Thyroid gland (tissue), 4 donors: ENCODE data around the gene NEDD9. TPM values are rescaled to one million over a fixed set of nuclear protein-coding genes. Genes with fewer than 3 reads are reported as not detected.

Experiments used
- DNase-seq, 2 donors: peaks; one replicate each; pipeline ENCODE4 v3.0.0-alpha.2; 2019
- H3K27ac ChIP-seq, 3 donors: fragments of 200-600 bp; sonication (generic); 1 replicate in 2 of 3; 2 replicates in 1 of 3; pipeline ENCODE4 v1.5.1; 2016 to 2019; ENCODE audit warnings: mild to moderate bottlenecking in 1 of 3, moderate library complexity in 1 of 3
- H3K27me3 ChIP-seq: fragments of 200-600 bp; sonication (generic); one replicate; pipeline ENCODE4 v1.5.1; 2019
- H3K36me3 ChIP-seq, 2 donors: fragments of 200-600 bp; sonication (generic); one replicate each; pipeline ENCODE4 v1.5.1; 2016 to 2019
- H3K4me1 ChIP-seq, 2 donors: fragments of 200-600 bp; sonication (generic); one replicate each; pipeline ENCODE4 v1.5.1; 2017 to 2019
- H3K4me3 ChIP-seq, 3 donors: fragments of 200-600 bp; sonication (generic); replicated peaks in 1 of 3; 1 replicate in 2 of 3; 2 replicates in 1 of 3; pipeline ENCODE4 v1.5.1; 2016; ENCODE audit warnings: mild to moderate bottlenecking in 1 of 3
- H3K9me3 ChIP-seq: fragments of 200-600 bp; sonication (generic); one replicate; pipeline ENCODE4 v1.5.1; 2017
- POLR2A ChIP-seq, 2 donors: fragments of 450-650 bp; IDR thresholded peaks; one replicate each; pipeline ENCODE4 v1.6.1; 2017; ENCODE audit warnings: antibody characterized with exemption in 2 of 2, mild to moderate bottlenecking in 2 of 2, moderate library complexity in 1 of 2
- WGBS, 2 donors: methylation state at CpG; one replicate each; pipeline ENCODE4 v1.1.5; 2017; 5-methylcytosine and 5-hydroxymethylcytosine counted together
- intact Hi-C: fragments of 100-400 bp; cut with DNase I; formaldehyde crosslinking; loops from one replicate; pipeline ENCODE4 v1.15.1; 2023
- total RNA-seq, 4 donors: library from RNA; depleted of rRNA; stranded (reverse); fragments of >200 nt; gene quantifications; one replicate each; pipeline ENCODE4 v1.2.3, GENCODE V29; 2016
- TF ChIP-seq, protein P1 (sequence below), 6 experiments: fragments of 200-600 bp in 3 of 6; fragments of 450-650 bp in 3 of 6; sonication (generic) in 3 of 6; IDR thresholded peaks; one replicate each; pipeline ENCODE4 v1.5.1; 2016 to 2019; ENCODE audit warnings: antibody characterized with exemption in 6 of 6, mild to moderate bottlenecking in 2 of 6, inconsistent platforms in 1 of 6, moderate library complexity in 1 of 6

The NEDD9 gene
- total RNA-seq, 4 donors from 2014 or later, result 42.1 to 78.3 (median 61.7) TPM

DNA sequence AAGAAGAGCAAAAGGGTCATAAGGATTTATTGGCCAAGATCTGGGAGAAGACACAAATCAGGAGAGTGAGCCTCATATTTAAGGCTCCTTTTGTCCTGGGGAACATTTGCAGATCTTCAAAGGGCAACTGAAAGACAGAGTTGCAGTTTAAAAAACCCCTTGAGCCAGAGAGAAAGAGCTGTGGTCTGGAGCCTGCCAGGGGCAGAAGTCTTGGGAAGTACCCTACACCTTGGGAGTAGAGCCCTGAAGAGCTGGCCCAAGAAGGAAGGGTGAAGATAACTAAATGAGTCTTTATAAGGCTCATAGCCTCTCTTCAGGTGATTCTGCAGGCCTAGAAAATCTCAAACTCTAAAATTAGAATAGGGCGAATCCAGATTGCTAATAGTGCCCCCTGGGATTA, 81.0 kb downstream of the NEDD9 start:
- no peak for TF ChIP-seq POLR2A (IDR thresholded peaks at IDR 0.05)
- TF ChIP-seq, protein P1, sequence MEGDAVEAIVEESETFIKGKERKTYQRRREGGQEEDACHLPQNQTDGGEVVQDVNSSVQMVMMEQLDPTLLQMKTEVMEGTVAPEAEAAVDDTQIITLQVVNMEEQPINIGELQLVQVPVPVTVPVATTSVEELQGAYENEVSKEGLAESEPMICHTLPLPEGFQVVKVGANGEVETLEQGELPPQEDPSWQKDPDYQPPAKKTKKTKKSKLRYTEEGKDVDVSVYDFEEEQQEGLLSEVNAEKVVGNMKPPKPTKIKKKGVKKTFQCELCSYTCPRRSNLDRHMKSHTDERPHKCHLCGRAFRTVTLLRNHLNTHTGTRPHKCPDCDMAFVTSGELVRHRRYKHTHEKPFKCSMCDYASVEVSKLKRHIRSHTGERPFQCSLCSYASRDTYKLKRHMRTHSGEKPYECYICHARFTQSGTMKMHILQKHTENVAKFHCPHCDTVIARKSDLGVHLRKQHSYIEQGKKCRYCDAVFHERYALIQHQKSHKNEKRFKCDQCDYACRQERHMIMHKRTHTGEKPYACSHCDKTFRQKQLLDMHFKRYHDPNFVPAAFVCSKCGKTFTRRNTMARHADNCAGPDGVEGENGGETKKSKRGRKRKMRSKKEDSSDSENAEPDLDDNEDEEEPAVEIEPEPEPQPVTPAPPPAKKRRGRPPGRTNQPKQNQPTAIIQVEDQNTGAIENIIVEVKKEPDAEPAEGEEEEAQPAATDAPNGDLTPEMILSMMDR (IDR thresholded peaks at IDR 0.05), result no peak
- no peak for DNase-seq
- 87 to 90% methylated on average over 1 of the region's 1 CpG for WGBS, 2 donors
- Histone ChIP-seq H3K27me3 (no peaks in the 10 kb centered on the region), H3K4me1 (no peaks in the 10 kb centered on the region), H3K9me3 (no peaks in the 10 kb centered on the region), H3K4me3 (no peak overlapping the region), H3K36me3 (no peaks in the 10 kb centered on the region), H3K27ac (no peak overlapping the region)
- intact Hi-C loops, result no loop called here

DNA sequence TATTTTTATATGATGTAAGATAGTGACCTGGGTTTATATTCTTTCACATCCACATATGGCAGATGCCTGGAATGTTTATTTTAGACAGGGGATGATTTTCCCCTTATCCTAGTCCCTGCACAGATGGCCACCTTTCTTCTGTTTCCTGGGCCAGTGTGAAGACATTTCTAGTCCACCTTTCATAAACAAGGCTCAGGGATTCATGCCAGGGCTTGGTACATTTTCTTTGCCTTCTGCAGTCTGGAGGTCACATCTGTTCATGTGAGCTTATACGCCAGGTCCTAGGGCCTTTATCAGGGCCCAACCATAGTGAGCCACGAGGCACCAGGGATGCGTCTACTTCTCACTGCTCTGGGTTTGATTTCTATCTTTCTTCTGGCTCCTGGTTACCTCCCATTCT, 82.9 kb downstream of the NEDD9 start:
- H3K36me3 ChIP-seq, result no peaks in the 10 kb centered on the region
- intact Hi-C loops, result loop anchor here (10.0 kb wide), 1 partner anchor 425 kb away; no protein-coding TSS in a partner anchor
- H3K27ac ChIP-seq, result no peak overlapping the region
- TF ChIP-seq, protein P1 (IDR thresholded peaks at IDR 0.05), result no peak
- no peak for TF ChIP-seq POLR2A (IDR thresholded peaks at IDR 0.05)
- no peaks in the 10 kb centered on the region for H3K4me1 ChIP-seq
- no peak for DNase-seq
- no peak overlapping the region for H3K4me3 ChIP-seq
- no peaks in the 10 kb centered on the region for H3K9me3 ChIP-seq
- no peaks in the 10 kb centered on the region for H3K27me3 ChIP-seq
- 96 to 98% methylated on average over 3 of the region's 3 CpGs for WGBS, 2 donors

DNA sequence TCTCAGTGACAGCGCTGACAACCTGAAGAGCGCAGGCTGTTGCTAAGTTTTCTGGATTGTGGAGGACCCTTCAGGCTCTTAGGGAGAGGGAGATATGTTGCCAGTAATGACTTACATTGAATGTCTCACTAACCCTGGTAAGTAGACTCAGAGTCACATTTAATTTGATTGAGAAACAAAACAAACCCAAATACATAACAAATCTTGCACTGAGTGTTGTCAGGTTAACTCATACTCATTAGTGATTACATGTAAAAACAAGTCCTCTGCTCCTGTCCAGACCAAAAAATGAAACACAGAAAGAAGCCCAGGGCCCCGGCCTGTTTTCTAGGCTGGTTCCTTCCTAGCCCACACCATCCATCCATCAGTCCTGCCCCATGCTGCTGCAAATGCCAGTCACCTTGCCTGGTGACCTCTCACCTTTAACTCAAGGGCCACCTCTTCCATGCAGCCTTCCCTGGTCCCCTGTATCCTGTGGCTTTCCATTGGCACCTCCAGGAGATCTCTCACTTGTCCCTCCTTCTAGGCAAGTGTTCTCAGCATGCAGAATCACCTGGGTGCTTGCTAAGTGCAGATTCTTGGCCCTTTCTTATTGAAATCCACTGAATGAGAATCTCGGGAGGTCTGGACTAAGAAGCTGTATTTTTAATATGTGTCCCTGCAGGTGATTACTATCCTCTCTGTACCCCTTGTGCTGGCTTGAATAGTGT, 86.2 kb downstream of the NEDD9 start:
- no peak overlapping the region for H3K27ac ChIP-seq
- no peak overlapping the region for H3K4me3 ChIP-seq
- no peaks in the 10 kb centered on the region for H3K36me3 ChIP-seq
- intact Hi-C loops, result loop anchor here (10.0 kb wide), 1 partner anchor 429 kb away; no protein-coding TSS in a partner anchor
- H3K27me3 ChIP-seq, result no peaks in the 10 kb centered on the region
- no peak for DNase-seq
- no peaks in the 10 kb centered on the region for H3K9me3 ChIP-seq
- no peak for TF ChIP-seq POLR2A (IDR thresholded peaks at IDR 0.05)
- TF ChIP-seq, protein P1 (IDR thresholded peaks at IDR 0.05), result no peak
- no peaks in the 10 kb centered on the region for H3K4me1 ChIP-seq
- 99 to 100% methylated on average over 4 of the region's 4 CpGs for WGBS, 2 donors

DNA sequence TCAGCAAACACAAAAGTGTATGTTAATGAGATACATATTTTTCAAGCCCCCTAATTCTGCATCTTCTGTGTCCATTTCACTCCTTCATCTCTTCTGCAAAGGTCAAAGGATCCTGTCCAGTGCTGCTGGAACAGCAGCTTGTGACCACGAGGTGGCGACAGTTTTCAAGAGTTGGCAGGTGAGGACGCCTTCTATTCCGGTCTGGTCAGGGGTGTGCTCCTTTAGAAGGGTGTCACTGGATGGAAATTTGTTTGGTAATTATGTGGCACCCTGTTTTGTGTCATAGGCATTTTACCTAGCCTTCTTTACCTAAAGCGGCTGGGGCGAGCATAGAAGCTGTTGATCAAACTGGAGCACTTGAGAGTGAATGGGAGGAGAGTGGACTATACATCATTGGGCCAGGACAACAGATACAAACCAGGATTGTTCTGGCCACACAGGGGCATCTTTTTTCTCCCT, 88.0 kb downstream of the NEDD9 start:
- TF ChIP-seq POLR2A (IDR thresholded peaks at IDR 0.05), result no peak
- TF ChIP-seq, protein P1 (IDR thresholded peaks at IDR 0.05), result peak; percentile 69 to 99 (median 90)
- no peak overlapping the region for H3K27ac ChIP-seq
- DNase-seq, result peak; percentile 77 to 85
- H3K36me3 ChIP-seq, result no peaks in the 10 kb centered on the region
- H3K9me3 ChIP-seq, result no peaks in the 10 kb centered on the region
- WGBS, 2 donors, result 12 to 18% methylated on average over 6 of the region's 6 CpGs
- no peaks in the 10 kb centered on the region for H3K27me3 ChIP-seq
- intact Hi-C loops, result loop anchor here (2.0 to 10.0 kb wide), 2 partner anchors 354 to 430 kb away; no protein-coding TSS in a partner anchor
- H3K4me1 ChIP-seq, result no peaks in the 10 kb centered on the region
- H3K4me3 ChIP-seq, result no peak overlapping the region
